IMR-90 (cell line): ENCODE results near the gene NRIP1. TPM values are rescaled to one million over a fixed set of nuclear protein-coding genes. Genes with fewer than 3 reads are reported as not detected.

Experiments
- ATAC-seq: fragments of 200-7000 bp; cut with Tn5 transposase; 2 replicates; pipeline ENCODE4 v1.9.1; 2020; ENCODE audit warnings: low read depth, mild to moderate bottlenecking, moderate library complexity
- BruUV-seq: library from RNA; stranded (reverse); fragments of 400-500 nt; replicated peaks from 2 replicates; lab custom pipeline; 2021; lab: Mats Ljungman, UMichigan
- CTCF ChIA-PET: fragments of 300-600 bp; formaldehyde crosslinking; extraction: SDS; loops from one replicate; lab custom pipeline; 2021; ENCODE audit warnings: antibody characterized with exemption; lab: Yijun Ruan, JAX
- POLR2A ChIA-PET: fragments of 300-600 bp; sonication (Branson Sonifier 250); formaldehyde crosslinking; loops from one replicate; lab custom pipeline; 2022; ENCODE audit warnings: antibody characterized with exemption; ENCODE audit not compliant: unreplicated experiment; lab: Charles Lee
- DNase-seq: peaks from one replicate; pipeline ENCODE4 v3.0.0; 2013
- H2AFZ ChIP-seq: replicated peaks from 2 replicates; pipeline ENCODE3; 2013; ENCODE audit warnings: low read length, mild to moderate bottlenecking; ENCODE audit not compliant: poor library complexity
- H2AK5ac ChIP-seq: 2 replicates; pipeline ENCODE4 v1.6.1; 2013; ENCODE audit warnings: low read depth, low read length, inconsistent platforms
- H2AK9ac ChIP-seq: replicated peaks from 2 replicates; pipeline ENCODE3; 2013; ENCODE audit warnings: mild to moderate bottlenecking, low read depth, low read length, moderate library complexity; ENCODE audit not compliant: poor library complexity
- H2BK120ac ChIP-seq: 2 replicates; pipeline ENCODE4 v1.6.1; 2013; ENCODE audit warnings: low read depth, low read length, inconsistent platforms
- H2BK15ac ChIP-seq: 3 replicates; pipeline ENCODE4 v1.6.1; 2013; ENCODE audit warnings: low read depth, low read length, inconsistent platforms
- H2BK20ac ChIP-seq: 2 replicates; pipeline ENCODE4 v1.6.1; 2013; ENCODE audit warnings: low read depth, mild to moderate bottlenecking, inconsistent platforms, low read length, moderate library complexity
- H2BK5ac ChIP-seq: 2 replicates; pipeline ENCODE4 v1.6.1; 2013; ENCODE audit warnings: mild to moderate bottlenecking, low read depth, low read length, inconsistent platforms; ENCODE audit not compliant: poor library complexity, severe bottlenecking
- H3K14ac ChIP-seq: replicated peaks from 2 replicates; pipeline ENCODE4 v1.6.1; 2013; ENCODE audit warnings: low read depth, low read length, inconsistent platforms
- H3K18ac ChIP-seq: 2 replicates; pipeline ENCODE4 v1.6.1; 2013; ENCODE audit warnings: low read depth, low read length, control low read depth
- H3K23ac ChIP-seq: 2 replicates; pipeline ENCODE4 v1.6.1; 2013; ENCODE audit warnings: low read depth, low read length, inconsistent platforms
- H3K27ac ChIP-seq: 2 replicates; pipeline ENCODE4 v1.5.1; 2013; ENCODE audit warnings: mild to moderate bottlenecking, control low read depth, low read length; ENCODE audit not compliant: insufficient read depth
- H3K27me3 ChIP-seq: 2 replicates; pipeline ENCODE4 v1.6.1; 2013; ENCODE audit warnings: low read length; ENCODE audit not compliant: control insufficient read depth, insufficient read depth
- H3K36me3 ChIP-seq: 2 replicates; pipeline ENCODE4 v1.6.1; 2013; ENCODE audit warnings: low read length, mixed read lengths; ENCODE audit not compliant: control insufficient read depth, insufficient read depth
- H3K4ac ChIP-seq: 2 replicates; pipeline ENCODE4 v1.6.1; 2013; ENCODE audit warnings: low read depth, low read length, inconsistent platforms
- H3K4me1 ChIP-seq: 2 replicates; pipeline ENCODE4 v1.6.1; 2013; ENCODE audit warnings: low read length, mixed read lengths; ENCODE audit not compliant: control insufficient read depth, insufficient read depth
- H3K4me2 ChIP-seq: 2 replicates; pipeline ENCODE4 v1.6.1; 2013; ENCODE audit warnings: low read depth, mild to moderate bottlenecking, control low read depth, low read length, moderate library complexity
- H3K4me3 ChIP-seq: 2 replicates; pipeline ENCODE4 v1.5.1; 2013; ENCODE audit warnings: low read depth, mild to moderate bottlenecking, control low read depth, low read length, moderate library complexity; ENCODE audit not compliant: insufficient read depth
- H3K56ac ChIP-seq: 2 replicates; pipeline ENCODE4 v1.6.1; 2013; ENCODE audit warnings: low read length, inconsistent platforms; ENCODE audit not compliant: insufficient read depth; ENCODE audit errors: extremely low read depth
- H3K79me1 ChIP-seq, 2 experiments: 2 replicates each; pipeline ENCODE4 v1.6.1; 2013; ENCODE audit warnings: low read length in 2 of 2, inconsistent platforms in 1 of 2, low read depth in 1 of 2
- H3K9ac ChIP-seq: 2 replicates; pipeline ENCODE4 v1.6.1; 2013; ENCODE audit warnings: low read depth, low read length, control low read depth
- H3K9me1 ChIP-seq: 2 replicates; pipeline ENCODE4 v1.6.1; 2013; ENCODE audit warnings: low read length, inconsistent platforms; ENCODE audit not compliant: insufficient read depth
- H3K9me3 ChIP-seq: 2 replicates; pipeline ENCODE4 v1.6.1; 2013; ENCODE audit warnings: low read length; ENCODE audit not compliant: control insufficient read depth, insufficient read depth
- H4K20me1 ChIP-seq: 2 replicates; pipeline ENCODE4 v1.6.1; 2013; ENCODE audit warnings: low read length, inconsistent platforms; ENCODE audit not compliant: insufficient read depth
- H4K5ac ChIP-seq: 2 replicates; pipeline ENCODE4 v1.6.1; 2013; ENCODE audit warnings: mild to moderate bottlenecking, low read depth, low read length, control low read depth
- H4K8ac ChIP-seq, 2 experiments: 2 replicates each; pipeline ENCODE4 v1.6.1; 2013; ENCODE audit warnings: low read depth in 2 of 2, low read length in 2 of 2, control low read depth in 1 of 2, inconsistent platforms in 1 of 2
- H4K91ac ChIP-seq: 2 replicates; pipeline ENCODE4 v1.6.1; 2013; ENCODE audit warnings: low read depth, low read length, inconsistent platforms; ENCODE audit not compliant: insufficient read depth
- BHLHE40 ChIP-seq: fragments of 150-350 bp; IDR thresholded peaks from 2 replicates; pipeline ENCODE4 v1.6.1; 2016; ENCODE audit warnings: mild to moderate bottlenecking, low read depth, low read length
- CEBPB ChIP-seq: IDR thresholded peaks from 2 replicates; pipeline ENCODE4 v1.6.1; 2012; ENCODE audit warnings: low read depth, low read length, improper control_type of control experiment
- CHD1 ChIP-seq: IDR thresholded peaks from 2 replicates; pipeline ENCODE4 v1.6.1; 2012; ENCODE audit warnings: low read depth, low read length, improper control_type of control experiment
- CTCF ChIP-seq: conservative IDR thresholded peaks from 2 replicates; pipeline ENCODE4 v1.5.1; 2012; ENCODE audit warnings: mild to moderate bottlenecking, low read depth, low read length, improper control_type of control experiment
- ELK1 ChIP-seq: fragments of 150-350 bp; IDR thresholded peaks from 2 replicates; pipeline ENCODE4 v1.6.1; 2016; ENCODE audit warnings: low read depth, mild to moderate bottlenecking, low read length, moderate library complexity, borderline replicate concordance
- FOS ChIP-seq: fragments of 150-350 bp; IDR thresholded peaks from 2 replicates; pipeline ENCODE4 v1.6.1; 2016; ENCODE audit warnings: low read depth, low read length
- MAFK ChIP-seq: IDR thresholded peaks from 2 replicates; pipeline ENCODE4 v1.6.1; 2012; ENCODE audit warnings: low read depth, low read length, improper control_type of control experiment
- MAZ ChIP-seq: IDR thresholded peaks from 2 replicates; pipeline ENCODE4 v1.6.1; 2012; ENCODE audit warnings: low read depth, mild to moderate bottlenecking, low read length, improper control_type of control experiment, moderate library complexity, borderline replicate concordance
- MXI1 ChIP-seq: IDR thresholded peaks from 2 replicates; pipeline ENCODE4 v1.6.1; 2012; ENCODE audit warnings: low read depth, mild to moderate bottlenecking, low read length, moderate library complexity, borderline replicate concordance
- NFE2L2 ChIP-seq: fragments of 150-350 bp; IDR thresholded peaks from 2 replicates; pipeline ENCODE4 v1.6.1; 2016; ENCODE audit warnings: low read depth, mild to moderate bottlenecking, low read length
- POLR2A ChIP-seq: IDR thresholded peaks from 2 replicates; pipeline ENCODE4 v1.6.1; 2012; ENCODE audit warnings: mild to moderate bottlenecking, low read depth, low read length
- RAD21 ChIP-seq: IDR thresholded peaks from 2 replicates; pipeline ENCODE4 v1.6.1; 2012; ENCODE audit warnings: low read length, improper control_type of control experiment
- RCOR1 ChIP-seq: IDR thresholded peaks from 2 replicates; pipeline ENCODE4 v1.6.1; 2012; ENCODE audit warnings: mild to moderate bottlenecking, low read length, improper control_type of control experiment; ENCODE audit not compliant: insufficient replicate concordance
- RFX5 ChIP-seq: IDR thresholded peaks from 2 replicates; pipeline ENCODE4 v1.8.0; 2012; ENCODE audit warnings: low read depth, mild to moderate bottlenecking, low read length, moderate library complexity
- SMC3 ChIP-seq: fragments of 150-350 bp; IDR thresholded peaks from 2 replicates; pipeline ENCODE4 v1.6.1; 2016; ENCODE audit warnings: low read depth, mild to moderate bottlenecking, antibody characterized with exemption, low read length, moderate library complexity
- USF2 ChIP-seq: fragments of 150-350 bp; IDR thresholded peaks from 2 replicates; pipeline ENCODE4 v1.6.1; 2017; ENCODE audit warnings: mild to moderate bottlenecking, antibody characterized with exemption, low read length, low read depth
- WGBS, 2 experiments: methylation state at CpG; one replicate each; pipeline versions ENCODE4 v1.1.5 to v1.1.7; 2013; ENCODE audit warnings: missing lambda C conversion rate in 2 of 2; ENCODE audit not compliant: insufficient read length in 1 of 2; ENCODE audit errors: extremely low coverage in 2 of 2; 5-methylcytosine and 5-hydroxymethylcytosine counted together
- dilution Hi-C: fragments of 300-500 bp; cut with HindIII; formaldehyde crosslinking; loops from one replicate; pipeline ENCODE4 v1.14.3; 2018; ENCODE audit warnings: low sequenced_read_pairs; ENCODE audit not compliant: unreplicated experiment
- in situ Hi-C: fragments of 300-500 bp; cut with MboI; formaldehyde crosslinking; loops from 3 replicates; pipeline ENCODE4 v1.14.3; 2019; ENCODE audit warnings: low sequenced_read_pairs, inconsistent platforms, mixed read lengths
- intact Hi-C: fragments of 100-400 bp; cut with micrococcal nuclease; formaldehyde crosslinking; loops from 2 replicates; pipeline ENCODE4 v1.10.0; 2022
- polyA plus RNA-seq, 3 experiments: library from polyadenylated mRNA; depleted of rRNA; stranded (reverse); fragments of >200 nt; gene quantifications; 2 replicates each; pipeline ENCODE4 v1.2.3, GENCODE V29; 2012; ENCODE audit warnings: low replicate concordance in 1 of 3
- total RNA-seq: library from RNA; depleted of rRNA; stranded (reverse); fragments of >200 nt; gene quantifications from 2 replicates; pipeline ENCODE4 v1.2.3, GENCODE V29; 2012

Gene NRIP1
- total and polyA plus RNA-seq, 2 of the 4 experiments (the other 2 are of a cell fraction), result 9.6 to 73.8 TPM

GRCh38 chr21:14943616-14944015 lies 121.2 kb downstream of the NRIP1 start:
- POLR2A ChIA-PET, result no interaction called here
- Histone ChIP-seq H3K4me3 (no peak overlapping the region), H2AFZ (no peak overlapping the region), H2BK5ac (peak overlapping the region; percentile 72), H2BK20ac (no peak overlapping the region), H3K14ac (0 out of 2 replicates have a peak overlapping the region, but pooled peaks have one; percentile 26), H3K4me1 (peaks cover 13% of the 10 kb centered on the region), H4K8ac (no peak overlapping the region; a peak in 1 of 4 replicates), H3K36me3 (no peaks in the 10 kb centered on the region), H2AK9ac (no peak overlapping the region), H4K91ac (no peak overlapping the region), H3K23ac (no peak overlapping the region), H3K9me1 (no peaks in the 10 kb centered on the region), H2AK5ac (no peak overlapping the region; the same call in 1 of the 2 replicates), H3K27me3 (no peaks in the 10 kb centered on the region), H3K79me1 (peaks cover 0 to 10% of the 10 kb centered on the region in 2 experiments; a peak in 1 of 4 replicates), H2BK15ac (no peak overlapping the region; the same call in 2 of the 3 replicates), H2BK120ac (no peak overlapping the region), H3K4me2 (peak overlapping the region; percentile 59; the same call in 1 of the 2 replicates), H4K20me1 (no peaks in the 10 kb centered on the region), H3K4ac (no peak overlapping the region), H3K9me3 (peaks cover 1% of the 10 kb centered on the region), H4K5ac (peak overlapping the region; percentile 57; the same call in 1 of the 2 replicates), H3K56ac (no peak overlapping the region), H3K9ac (no peak overlapping the region), H3K27ac (no peak overlapping the region), H3K18ac (peak overlapping the region; percentile 75; the same call in 1 of the 2 replicates)
- CTCF ChIA-PET, result interaction anchor here (0.6 kb wide), 1 partner anchor 19 kb away, joined by 3 read pairs; no protein-coding TSS in a partner anchor
- BruUV-seq, result no TSS peak
- intact Hi-C loops (no loop called here), dilution Hi-C loops (no loop called here), in situ Hi-C loops (no loop called here)
- DNase-seq (peak; percentile 49), ATAC-seq (peak; percentile 27; the same call in 1 of the 2 replicates)
- no peak for TF ChIP-seq ELK1
- no peak for TF ChIP-seq MXI1
- no peak for TF ChIP-seq RFX5
- TF ChIP-seq MAFK, result no peak
- TF ChIP-seq NFE2L2, result no peak
- TF ChIP-seq CHD1, result no peak
- TF ChIP-seq RCOR1, result no peak
- no peak for TF ChIP-seq CTCF
- TF ChIP-seq RAD21, result no peak
- no peak for TF ChIP-seq MAZ
- no peak for TF ChIP-seq BHLHE40
- no peak for TF ChIP-seq FOS
- no peak for TF ChIP-seq SMC3
- TF ChIP-seq CEBPB, result no peak
- no peak for TF ChIP-seq POLR2A
- no peak for TF ChIP-seq USF2
- no CpG with 5 or more reads among the region's 3 CpGs for WGBS, 2 experiments
